ENCODE data around the gene PPTC7.

The PPTC7 gene

DNA sequence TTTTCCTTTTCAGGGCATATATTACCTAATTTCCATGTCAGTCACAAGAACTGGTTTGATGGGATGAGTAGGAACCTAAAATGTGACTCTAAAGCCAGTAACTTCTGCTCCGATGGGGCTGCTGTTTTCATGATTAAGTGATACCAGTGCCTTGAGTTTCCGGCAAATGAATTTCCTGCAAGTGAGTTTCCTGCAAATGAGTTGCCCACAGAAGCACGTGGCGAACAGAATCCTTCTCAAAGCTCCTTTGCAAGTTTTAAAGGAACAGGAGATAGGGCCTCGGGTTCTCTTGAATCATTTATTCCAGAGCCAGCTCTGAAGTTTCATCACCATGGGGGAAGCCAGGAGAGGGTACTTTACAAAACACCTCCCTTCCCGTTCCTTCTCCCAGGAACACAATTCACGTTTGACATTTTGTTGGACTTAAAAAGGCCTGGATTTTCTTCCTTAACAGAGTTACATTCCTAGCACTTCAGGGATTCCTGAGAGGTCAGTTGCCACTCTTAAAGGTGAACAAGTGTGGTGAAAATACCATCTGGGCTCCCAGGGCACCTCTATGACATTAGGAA, 2.2 kb upstream of the PPTC7 start:
- DNase-seq (ENCODE audit: low read depth, low spot score): peak; percentile 17
- in situ Hi-C loops (cut with HindIII; ENCODE audit: low sequenced_read_pairs): no loop called here
- no peak overlapping the region for H3K4me3 ChIP-seq (ENCODE audit: low read depth, low read length)
- no peak for TF ChIP-seq CTCF (IDR thresholded peaks at IDR 0.05; ENCODE audit: low read depth, low read length)

GRCh38 chr12:110582276-110583136, 612 bp downstream of the PPTC7 start:
- no peak for TF ChIP-seq CTCF (IDR thresholded peaks at IDR 0.05; ENCODE audit: low read depth, low read length)
- peak; percentile 53 for DNase-seq (ENCODE audit: low read depth, low spot score)
- H3K4me3 ChIP-seq (ENCODE audit: low read depth, low read length): peak overlapping the region; percentile 91
- in situ Hi-C loops (cut with HindIII; ENCODE audit: low sequenced_read_pairs): no loop called here

- in situ Hi-C loops (cut with HindIII; ENCODE audit: low sequenced_read_pairs): no loop called here
- TF ChIP-seq CTCF (IDR thresholded peaks at IDR 0.05; ENCODE audit: low read depth, low read length): no peak
- DNase-seq (ENCODE audit: low read depth, low spot score): no peak
- H3K4me3 ChIP-seq (ENCODE audit: low read depth, low read length): peak overlapping the region; percentile 91
Measured at GRCh38 chr12:110581931-110582275, 1.2 kb downstream of the PPTC7 start.

GRCh38 chr12:110579535-110580253, 3.4 kb downstream of the PPTC7 start:
- H3K4me3 ChIP-seq (ENCODE audit: low read depth, low read length): no peak overlapping the region
- no peak for TF ChIP-seq CTCF (IDR thresholded peaks at IDR 0.05; ENCODE audit: low read depth, low read length)
- in situ Hi-C loops (cut with HindIII; ENCODE audit: low sequenced_read_pairs): no loop called here
- no peak for DNase-seq (ENCODE audit: low read depth, low spot score)

- no peak overlapping the region for H3K4me3 ChIP-seq (ENCODE audit: low read depth, low read length)
- TF ChIP-seq CTCF (IDR thresholded peaks at IDR 0.05; ENCODE audit: low read depth, low read length): no peak
- no peak for DNase-seq (ENCODE audit: low read depth, low spot score)
- in situ Hi-C loops (cut with HindIII; ENCODE audit: low sequenced_read_pairs): no loop called here
Measured at GRCh38 chr12:110578694-110579534, 4.2 kb downstream of the PPTC7 start.

Data from astrocyte of the spinal cord (primary cell).